Effector memory CD8-positive, alpha-beta T cell (primary cell): ENCODE results near the gene JAZF1.

Experiments
- ATAC-seq: fragments of 150-1000 bp; cut with Tn5 transposase; replicated peaks from 2 replicates; pipeline ENCODE4 v1.10.0; 2021; ENCODE audit warnings: mild to moderate bottlenecking, moderate library complexity
- DNase-seq, 3 experiments: peaks; one replicate each; pipeline ENCODE4 v3.0.0; 2021
- H3K27ac Mint-ChIP-seq, 2 donors: one replicate each; pipeline ENCODE4 v1.8.0; 2022; ENCODE audit warnings: mild to moderate bottlenecking in 2 of 2, mixed read lengths in 2 of 2, moderate library complexity in 2 of 2
- H3K27me3 Mint-ChIP-seq, 2 donors: one replicate each; pipeline ENCODE4 v1.8.0; 2022; ENCODE audit warnings: mixed read lengths in 2 of 2
- H3K36me3 Mint-ChIP-seq: one replicate; pipeline ENCODE4 v1.8.0; 2022; ENCODE audit warnings: mild to moderate bottlenecking, moderate library complexity, mixed read lengths; ENCODE audit not compliant: insufficient read depth
- H3K4me1 Mint-ChIP-seq, 2 donors: one replicate each; pipeline ENCODE4 v1.8.0; 2022; ENCODE audit warnings: low read depth in 2 of 2, mixed read lengths in 2 of 2
- H3K4me3 Mint-ChIP-seq, 2 donors: one replicate each; pipeline ENCODE4 v1.8.0; 2022; ENCODE audit warnings: mild to moderate bottlenecking in 2 of 2, mixed read lengths in 2 of 2, moderate library complexity in 2 of 2
- H3K9me3 Mint-ChIP-seq, 2 donors: one replicate each; pipeline ENCODE4 v1.8.0; 2022; ENCODE audit warnings: mixed read lengths in 2 of 2

The JAZF1 gene

DNA sequence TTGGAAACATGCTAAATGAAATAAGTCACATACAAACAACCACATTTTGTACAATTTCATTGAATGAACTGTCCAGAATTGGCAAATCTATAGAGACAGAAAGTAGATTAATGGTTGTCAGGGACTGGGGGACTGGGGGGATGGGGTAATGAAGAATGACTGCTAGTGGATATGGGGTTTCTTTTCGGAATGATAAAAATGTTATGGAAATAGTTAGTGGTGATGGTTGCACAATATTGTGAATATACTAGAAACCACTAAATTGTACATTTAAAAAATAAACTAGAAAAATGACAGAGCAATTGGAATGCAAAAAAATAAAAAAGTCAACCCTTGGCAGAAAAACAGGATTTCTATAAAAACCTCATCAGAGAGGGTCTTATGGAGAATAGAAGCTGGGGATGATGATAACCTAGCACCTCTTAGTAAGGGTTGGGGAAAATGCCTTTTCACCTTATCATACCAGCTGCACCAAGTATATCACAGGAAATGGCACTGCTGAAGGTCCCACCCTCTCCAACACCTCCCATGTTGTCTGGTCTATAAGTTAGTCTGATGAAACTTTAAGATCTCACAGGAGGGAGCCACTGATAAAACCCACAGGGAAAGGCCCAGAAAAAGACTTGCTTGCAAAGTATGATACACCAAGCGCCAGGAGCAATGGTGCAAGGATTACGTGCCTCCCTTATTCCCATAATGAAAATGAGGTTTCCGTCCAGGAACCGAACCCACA, 23.1 kb upstream of the JAZF1 start:
- H3K27me3 Mint-ChIP-seq, result peaks cover 0 to 18% of the 10 kb centered on the region in 2 donors
- DNase-seq (peak; percentile 7 to 19 (median 8)), ATAC-seq (peak; percentile 81)
- peak overlapping the region in 1 of 2 donors; percentile 23 for H3K4me3 Mint-ChIP-seq
- peaks cover 14 to 42% of the 10 kb centered on the region in 2 donors for H3K4me1 Mint-ChIP-seq
- peak overlapping the region in 1 of 2 donors; percentile 70 for H3K27ac Mint-ChIP-seq
- peaks cover 4 to 16% of the 10 kb centered on the region in 2 donors for H3K9me3 Mint-ChIP-seq
- H3K36me3 Mint-ChIP-seq, result no peaks in the 10 kb centered on the region

DNA sequence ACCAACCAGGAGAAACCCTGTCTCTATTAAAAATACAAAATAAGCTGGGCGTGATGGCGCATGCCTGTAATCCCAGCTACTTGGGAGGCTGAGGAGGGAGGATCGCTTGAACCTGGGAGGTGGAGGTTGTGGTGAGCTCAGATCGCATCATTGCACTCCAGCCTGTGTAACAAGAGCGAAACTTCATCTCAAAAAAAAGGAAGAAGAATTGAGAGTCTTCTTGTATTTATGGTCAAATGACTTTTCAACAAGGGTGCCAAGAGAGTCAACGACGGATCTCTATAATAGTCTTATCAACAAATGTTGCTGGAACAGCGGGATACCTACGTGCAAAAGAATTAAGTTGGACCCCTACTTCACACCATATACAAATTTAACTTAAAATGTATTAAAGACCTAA, 21.6 kb upstream of the JAZF1 start:
- H3K9me3 Mint-ChIP-seq, result peaks cover under 1 to 10% of the 10 kb centered on the region in 2 donors
- H3K27ac Mint-ChIP-seq, result no peak overlapping the region
- no peak overlapping the region for H3K4me3 Mint-ChIP-seq
- H3K36me3 Mint-ChIP-seq, result no peaks in the 10 kb centered on the region
- peaks cover 11 to 40% of the 10 kb centered on the region in 2 donors for H3K4me1 Mint-ChIP-seq
- no peak for ATAC-seq
- H3K27me3 Mint-ChIP-seq, result peaks cover 0 to 18% of the 10 kb centered on the region in 2 donors
- no peak for DNase-seq

DNA sequence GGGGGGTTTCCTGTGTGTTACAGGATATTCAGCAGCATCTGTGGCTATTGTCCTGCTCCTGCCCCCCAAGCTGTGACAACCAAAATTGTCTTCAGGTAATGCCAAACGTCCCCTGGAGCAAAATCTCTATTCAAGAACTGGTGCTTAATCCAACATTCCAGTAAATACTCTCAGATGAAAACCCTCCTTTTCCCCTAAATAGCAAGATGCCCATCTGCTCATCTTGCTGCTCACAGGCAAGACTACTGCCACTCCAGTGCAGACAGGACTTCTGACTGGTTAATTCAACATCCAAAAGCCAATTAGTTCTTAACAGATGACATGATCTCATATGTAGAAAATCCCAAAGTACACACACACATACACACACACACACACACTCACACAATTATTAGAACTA, 20.5 kb upstream of the JAZF1 start:
- Mint-ChIP-seq H3K27ac (no peak overlapping the region), H3K4me1 (peaks cover 16 to 41% of the 10 kb centered on the region in 2 donors), H3K9me3 (no peaks in the 10 kb centered on the region), H3K36me3 (peaks cover under 1% of the 10 kb centered on the region), H3K27me3 (peaks cover 0 to 18% of the 10 kb centered on the region in 2 donors), H3K4me3 (peak overlapping the region in 1 of 2 donors; percentile 59)
- ATAC-seq (no peak), DNase-seq (no peak)

DNA sequence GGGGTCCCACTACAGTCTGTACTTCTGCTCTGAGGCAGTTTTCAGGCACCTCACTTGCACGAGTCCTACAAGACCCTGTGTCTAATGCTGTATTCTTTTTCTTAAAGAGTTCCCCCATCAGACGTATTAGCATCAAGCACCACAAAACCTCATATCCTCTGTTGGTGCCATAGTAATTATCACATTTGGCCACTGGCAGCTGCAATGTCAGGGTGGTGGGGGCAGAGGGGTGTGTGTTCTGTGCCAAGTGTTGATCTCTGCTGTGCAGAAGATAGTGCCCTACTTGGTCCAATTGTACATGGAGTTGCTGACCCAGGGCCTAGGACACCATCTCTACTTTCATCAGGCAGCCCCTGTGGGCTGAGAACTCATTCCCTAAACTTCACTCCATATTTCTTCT, 20.0 kb upstream of the JAZF1 start:
- peak; percentile 24 to 41 (median 27) for DNase-seq
- Mint-ChIP-seq H3K4me1 (peaks cover 21 to 46% of the 10 kb centered on the region in 2 donors), H3K9me3 (no peaks in the 10 kb centered on the region), H3K36me3 (peaks cover 5% of the 10 kb centered on the region), H3K27me3 (peaks cover 0 to 18% of the 10 kb centered on the region in 2 donors), H3K4me3 (peak overlapping the region in 1 of 2 donors; percentile 59), H3K27ac (peak overlapping the region; percentile 42 to 77)
- peak; percentile 83 for ATAC-seq

DNA sequence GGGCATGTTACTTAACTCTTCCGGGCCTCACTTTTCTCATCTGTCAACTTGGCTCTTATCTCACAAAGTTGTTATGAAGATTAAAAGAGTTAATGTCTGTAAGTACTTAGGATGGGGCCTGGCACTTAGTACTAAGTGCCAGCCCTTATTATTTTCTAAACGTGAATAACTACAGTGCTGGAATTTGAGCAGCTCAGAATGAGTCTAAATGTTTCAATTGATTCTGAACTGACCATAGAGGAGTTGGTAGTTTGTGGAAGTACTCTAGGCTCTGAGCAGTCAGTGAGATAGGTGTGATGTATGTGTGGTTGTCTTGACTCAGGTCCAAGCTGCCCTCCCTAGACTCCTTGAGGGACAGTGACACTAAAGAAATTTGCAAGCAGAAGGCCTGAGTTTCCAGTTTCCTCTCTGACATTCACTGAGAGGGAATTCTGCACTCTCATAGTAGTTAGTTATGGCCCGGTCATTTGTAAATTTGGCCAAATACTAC, 18.5 kb upstream of the JAZF1 start:
- no peaks in the 10 kb centered on the region for H3K9me3 Mint-ChIP-seq
- H3K4me1 Mint-ChIP-seq, result peaks cover 25 to 57% of the 10 kb centered on the region in 2 donors
- H3K36me3 Mint-ChIP-seq, result peaks cover 5% of the 10 kb centered on the region
- ATAC-seq, result no peak
- H3K27me3 Mint-ChIP-seq, result peaks cover 0 to 18% of the 10 kb centered on the region in 2 donors
- H3K4me3 Mint-ChIP-seq, result no peak overlapping the region
- peak overlapping the region in 1 of 2 donors; percentile 73 for H3K27ac Mint-ChIP-seq
- DNase-seq, result no peak

DNA sequence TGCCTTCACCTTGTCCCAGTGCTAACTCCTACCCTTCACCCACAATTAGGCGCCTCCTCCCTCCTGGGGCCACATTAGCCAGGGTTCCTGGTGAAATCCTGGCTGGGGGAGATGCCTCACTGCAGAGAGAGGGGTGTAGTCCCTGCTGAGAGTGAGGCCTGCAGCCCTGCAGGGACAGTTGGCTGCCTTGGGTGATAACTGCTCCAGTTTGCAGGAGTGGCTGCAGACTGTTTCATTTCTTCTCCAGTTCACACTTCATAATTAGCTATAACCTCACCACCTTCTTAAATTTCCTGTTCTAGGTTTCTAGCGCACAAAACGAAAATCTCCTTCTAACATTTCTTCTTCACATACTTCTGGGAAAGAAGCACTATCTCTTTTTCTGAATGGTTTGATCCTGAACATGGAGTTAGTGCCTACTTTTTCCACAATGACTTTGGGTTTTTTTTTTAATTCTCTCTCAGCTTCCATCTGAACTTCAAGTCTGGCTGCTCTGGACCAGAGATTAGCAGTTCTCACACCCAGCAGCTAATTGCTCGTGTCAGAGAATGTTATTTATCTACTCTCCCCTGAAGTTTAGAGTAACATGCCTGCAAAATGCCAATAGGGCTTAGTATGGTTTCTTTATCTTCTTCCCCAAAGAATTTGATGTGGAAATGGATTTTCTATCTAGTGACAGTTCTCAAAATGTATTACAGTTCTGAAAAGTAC, 15.5 kb upstream of the JAZF1 start:
- ATAC-seq (peak; percentile 49), DNase-seq (no peak)
- Mint-ChIP-seq H3K4me1 (peaks cover 21 to 50% of the 10 kb centered on the region in 2 donors), H3K27me3 (peaks cover 0 to 10% of the 10 kb centered on the region in 2 donors), H3K4me3 (peak overlapping the region; percentile 60 to 72), H3K27ac (peak overlapping the region; percentile 36 to 88), H3K9me3 (no peaks in the 10 kb centered on the region), H3K36me3 (peaks cover 5% of the 10 kb centered on the region)

DNA sequence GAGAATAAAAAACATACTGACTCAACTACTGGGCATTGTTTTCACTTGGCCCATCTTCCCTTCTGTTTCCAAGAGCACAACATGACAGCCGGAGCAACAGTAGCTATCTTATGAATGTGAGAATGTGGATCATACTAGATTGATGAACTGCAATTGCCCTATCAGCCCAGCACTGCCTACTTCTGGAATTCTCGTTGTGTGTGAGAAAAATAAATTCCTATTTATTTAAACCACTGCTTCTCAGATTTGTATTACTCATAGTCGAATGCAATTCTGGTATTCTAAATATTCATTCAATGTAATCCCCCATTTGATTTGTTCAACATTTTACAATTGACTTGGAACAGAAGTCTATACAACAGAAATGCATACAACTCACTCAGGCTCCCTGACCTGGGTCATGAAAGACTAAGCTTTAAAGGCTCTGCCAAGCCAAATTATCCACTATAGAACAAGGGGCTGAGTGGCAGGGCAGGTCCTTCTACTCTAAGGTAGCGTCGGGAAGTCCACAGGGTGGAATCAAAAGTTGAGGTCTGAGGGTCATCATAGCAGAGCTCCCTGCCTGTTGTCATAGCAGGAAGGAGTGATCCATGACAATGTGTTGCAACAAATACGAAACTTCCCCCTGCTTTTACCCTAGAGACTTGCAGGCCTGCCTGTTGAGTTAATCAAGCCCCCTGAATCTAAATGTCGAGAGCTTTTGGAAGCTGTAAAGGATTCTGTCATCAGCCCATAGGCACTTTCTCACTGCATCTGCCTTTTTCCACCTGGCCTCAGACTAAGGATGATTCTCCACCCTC, 12.4 kb upstream of the JAZF1 start:
- H3K4me1 Mint-ChIP-seq, result peaks cover 27 to 44% of the 10 kb centered on the region in 2 donors
- peaks cover 5% of the 10 kb centered on the region for H3K36me3 Mint-ChIP-seq
- no peaks in the 10 kb centered on the region for H3K9me3 Mint-ChIP-seq
- no peak for DNase-seq
- H3K27me3 Mint-ChIP-seq, result peaks cover 0 to 11% of the 10 kb centered on the region in 2 donors
- no peak overlapping the region for H3K27ac Mint-ChIP-seq
- no peak overlapping the region for H3K4me3 Mint-ChIP-seq
- ATAC-seq, result no peak

DNA sequence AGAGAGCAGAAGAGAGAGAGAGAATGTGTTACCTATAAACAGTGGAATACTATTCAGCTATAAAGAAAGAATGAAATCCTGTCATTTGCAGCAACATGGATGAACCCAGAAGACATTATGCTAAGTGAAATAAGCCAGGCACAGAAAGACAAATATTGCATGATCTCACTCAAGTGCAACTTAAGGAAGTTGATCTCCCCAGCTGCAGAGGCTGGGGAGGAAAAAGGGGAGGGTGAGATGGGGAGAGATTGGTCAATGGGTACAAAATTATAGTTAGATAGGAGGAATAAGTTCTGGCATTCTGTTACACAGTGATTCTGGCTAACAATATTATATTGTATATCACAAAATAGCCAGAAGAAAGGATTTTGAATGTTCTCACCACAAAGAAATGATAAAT, 11.2 kb upstream of the JAZF1 start:
- peaks cover 0 to 11% of the 10 kb centered on the region in 2 donors for H3K27me3 Mint-ChIP-seq

DNA sequence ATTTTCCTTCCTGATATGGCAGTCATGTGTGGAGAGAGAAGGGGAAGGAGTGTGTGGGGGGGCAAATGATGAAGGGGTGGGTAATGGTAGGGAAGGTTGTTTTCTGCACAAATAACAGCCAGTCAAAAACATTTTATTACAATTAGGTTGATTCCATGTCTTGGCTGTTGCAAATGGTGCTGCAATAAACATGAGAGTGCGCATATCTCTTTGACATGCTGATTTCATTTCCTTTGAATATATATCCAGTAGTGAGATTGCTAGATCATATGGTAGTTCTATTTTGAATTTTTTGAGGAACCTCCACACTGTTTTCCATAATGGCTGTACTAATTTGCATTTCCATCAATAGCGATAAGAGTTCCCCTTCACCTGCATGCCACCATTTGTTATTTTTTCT, 10.6 kb upstream of the JAZF1 start:
- no peak for DNase-seq
- peaks cover 0 to 11% of the 10 kb centered on the region in 2 donors for H3K27me3 Mint-ChIP-seq
- H3K9me3 Mint-ChIP-seq, result no peaks in the 10 kb centered on the region
- no peak overlapping the region for H3K4me3 Mint-ChIP-seq
- no peak for ATAC-seq
- peaks cover 5% of the 10 kb centered on the region for H3K36me3 Mint-ChIP-seq
- peaks cover 21 to 30% of the 10 kb centered on the region in 2 donors for H3K4me1 Mint-ChIP-seq
- no peak overlapping the region for H3K27ac Mint-ChIP-seq

More for the DNA sequence above, 11.2 kb upstream of the JAZF1 start:
- peaks cover 24 to 35% of the 10 kb centered on the region in 2 donors for H3K4me1 Mint-ChIP-seq
- no peaks in the 10 kb centered on the region for H3K9me3 Mint-ChIP-seq
- peaks cover 5% of the 10 kb centered on the region for H3K36me3 Mint-ChIP-seq
- no peak overlapping the region for H3K27ac Mint-ChIP-seq
- no peak overlapping the region for H3K4me3 Mint-ChIP-seq
- no peak for DNase-seq
- ATAC-seq, result no peak

DNA sequence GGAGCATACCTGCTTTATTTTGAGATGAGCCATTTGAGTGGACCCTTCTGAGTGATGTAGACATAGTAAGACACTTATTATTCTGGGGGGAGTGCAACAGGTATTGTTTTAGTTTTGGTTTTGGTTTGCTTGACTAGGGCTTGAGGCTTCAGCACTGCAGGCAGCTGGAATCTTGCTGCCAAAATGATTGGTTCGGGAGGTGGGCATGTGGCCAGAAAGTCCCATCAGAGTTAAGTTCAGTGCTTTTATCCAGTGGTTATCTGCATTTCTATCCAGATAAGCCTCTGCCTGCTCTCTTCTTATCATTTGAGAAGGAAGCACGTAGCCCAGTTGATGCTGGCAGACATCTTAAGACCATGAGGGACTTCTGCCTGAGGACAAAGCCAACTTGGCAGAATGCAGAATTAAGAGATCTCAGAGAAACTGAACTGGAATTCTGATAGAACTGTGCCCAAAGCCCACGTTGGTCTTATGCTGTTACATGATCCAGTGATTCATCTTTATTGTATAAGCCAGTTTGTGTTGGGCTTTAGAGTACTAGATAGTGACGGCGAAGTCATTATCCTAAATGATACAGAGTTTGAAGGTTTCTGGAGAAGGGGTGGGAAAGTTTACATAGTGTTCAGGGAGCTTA, 9.6 kb upstream of the JAZF1 start:
- peak overlapping the region in 1 of 2 donors; percentile 5 for H3K27ac Mint-ChIP-seq
- no peaks in the 10 kb centered on the region for H3K9me3 Mint-ChIP-seq
- peaks cover 16 to 21% of the 10 kb centered on the region in 2 donors for H3K4me1 Mint-ChIP-seq
- peak; percentile 51 for ATAC-seq
- peak overlapping the region; percentile 45 to 56 for H3K4me3 Mint-ChIP-seq
- no peak for DNase-seq
- no peaks in the 10 kb centered on the region for H3K36me3 Mint-ChIP-seq
- H3K27me3 Mint-ChIP-seq, result peaks cover 0 to 11% of the 10 kb centered on the region in 2 donors

DNA sequence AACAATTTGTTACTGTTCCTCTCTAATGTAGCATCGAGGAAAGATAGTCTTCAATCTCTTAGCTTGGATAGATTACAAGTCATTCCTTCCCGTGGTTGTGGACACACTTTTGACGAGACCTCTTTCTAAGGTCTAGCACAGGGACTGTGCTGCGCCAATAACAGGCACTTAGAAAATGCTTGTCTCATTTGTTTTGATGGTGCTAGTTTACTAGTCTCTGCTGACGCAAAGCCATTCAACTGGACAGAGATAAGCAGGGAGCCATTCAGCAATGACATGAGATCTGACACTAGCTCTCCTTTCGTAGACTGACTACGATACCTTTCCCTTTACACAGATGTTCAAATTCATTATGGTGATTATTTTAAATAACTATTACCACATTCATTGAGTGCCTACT, 6.4 kb upstream of the JAZF1 start:
- H3K4me1 Mint-ChIP-seq, result peaks cover 14% of the 10 kb centered on the region in 2 donors
- peaks cover 0 to 11% of the 10 kb centered on the region in 2 donors for H3K27me3 Mint-ChIP-seq
- no peak overlapping the region for H3K4me3 Mint-ChIP-seq
- no peak overlapping the region for H3K27ac Mint-ChIP-seq
- no peak for ATAC-seq
- no peaks in the 10 kb centered on the region for H3K9me3 Mint-ChIP-seq
- no peak for DNase-seq
- H3K36me3 Mint-ChIP-seq, result no peaks in the 10 kb centered on the region

DNA sequence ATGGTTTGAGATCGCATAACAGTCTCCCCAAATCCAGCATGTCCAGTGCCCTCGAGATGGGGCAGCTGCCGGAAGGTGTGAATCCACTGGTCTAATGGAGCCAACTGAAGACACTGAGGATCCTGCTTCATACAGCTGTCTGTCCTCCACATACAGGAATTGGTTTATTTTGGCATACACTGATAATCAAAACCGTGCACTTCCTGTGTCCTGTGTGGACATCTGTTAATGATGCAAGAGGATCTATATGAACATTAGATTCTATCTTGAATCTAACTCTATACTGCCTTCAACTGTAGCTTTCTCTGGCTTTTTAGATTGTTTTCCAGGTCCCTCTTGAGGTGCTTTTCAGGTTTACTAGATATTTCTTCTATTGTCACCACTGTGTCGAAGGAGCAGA, 3.0 kb upstream of the JAZF1 start:
- H3K27me3 Mint-ChIP-seq, result no peaks in the 10 kb centered on the region
- H3K9me3 Mint-ChIP-seq, result no peaks in the 10 kb centered on the region
- peaks cover 18% of the 10 kb centered on the region for H3K36me3 Mint-ChIP-seq
- no peak overlapping the region for H3K27ac Mint-ChIP-seq
- H3K4me3 Mint-ChIP-seq, result no peak overlapping the region
- DNase-seq (no peak), ATAC-seq (no peak)
- peaks cover 14 to 16% of the 10 kb centered on the region in 2 donors for H3K4me1 Mint-ChIP-seq
